ENCODE results near the gene RAB18.
"Not testable (repeated sequence)": the region's sequence is repeated elsewhere in the genome, so short reads cannot be mapped to it uniquely, and the experiment has no call there.

The RAB18 gene

GRCh38 chr10:27505537-27505936 lies 1.4 kb downstream of the RAB18 start:
- not testable (repeated sequence) for DNase-seq

DNA sequence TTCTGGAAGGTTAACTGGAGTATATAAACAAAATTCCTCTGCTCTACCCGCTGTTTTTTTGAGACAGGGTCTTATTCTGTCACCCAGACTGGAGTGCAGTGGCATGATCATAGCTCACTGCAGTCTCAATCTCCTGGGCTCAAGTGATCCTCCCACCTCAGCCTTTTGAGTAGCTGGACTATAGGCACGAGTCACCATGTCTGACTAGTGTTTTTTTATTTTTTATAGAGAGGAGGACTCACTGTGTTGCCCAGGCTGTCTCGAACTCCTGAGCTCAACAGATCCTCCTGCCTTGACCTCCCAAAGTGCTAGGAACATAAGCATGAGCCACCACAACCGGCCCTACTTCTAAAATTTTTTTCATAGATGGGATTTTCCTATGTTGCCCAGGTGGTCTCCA lies 2.2 kb downstream of the RAB18 start:
- no peak for DNase-seq

DNA sequence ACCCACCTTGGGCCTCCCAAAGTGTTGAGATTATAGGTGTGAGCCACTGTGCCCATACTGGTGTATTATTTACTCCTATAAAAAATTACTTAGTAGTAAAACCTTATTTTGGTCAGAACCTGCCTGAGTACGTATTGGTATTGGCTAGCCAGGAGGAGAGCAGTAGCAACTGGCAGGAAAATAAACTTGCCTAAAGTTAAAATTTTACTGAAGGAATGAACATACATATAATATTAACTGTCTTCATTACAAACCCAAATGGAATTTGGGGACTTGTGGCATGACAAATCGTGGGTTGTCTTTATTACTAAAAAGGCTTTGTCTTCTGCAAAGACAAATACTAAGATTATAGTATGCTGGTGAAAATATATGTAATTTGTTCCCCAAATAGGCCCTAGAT lies 8.4 kb downstream of the RAB18 start:
- DNase-seq = no peak

GRCh38 chr10:27513451-27514191 lies 9.5 kb downstream of the RAB18 start:
- DNase-seq = no peak

DNA sequence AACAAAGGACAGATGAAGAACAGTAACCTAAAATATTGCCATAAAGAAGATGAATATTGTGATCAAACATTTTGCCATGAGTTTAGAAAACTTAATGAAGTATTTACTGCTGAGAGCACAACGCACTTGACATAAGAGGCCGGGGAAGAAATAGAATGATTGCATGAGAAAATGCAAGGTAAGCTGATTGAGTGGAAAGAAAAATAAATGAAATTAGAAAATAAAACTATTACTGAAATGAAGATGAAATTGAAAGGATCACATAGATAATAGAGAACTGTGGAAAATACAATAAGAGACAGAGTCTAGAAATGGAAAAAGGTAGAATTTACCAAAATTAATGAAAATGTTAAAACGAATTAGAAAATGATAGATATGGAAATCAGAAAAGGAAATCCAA lies 10.1 kb downstream of the RAB18 start:
- no peak for DNase-seq

- no peak for DNase-seq
These were observed 14.2 kb downstream of the RAB18 start for GRCh38 chr10:27518261-27518660.

GRCh38 chr10:27525819-27526218 lies 21.7 kb downstream of the RAB18 start:
- no peak for DNase-seq

DNA sequence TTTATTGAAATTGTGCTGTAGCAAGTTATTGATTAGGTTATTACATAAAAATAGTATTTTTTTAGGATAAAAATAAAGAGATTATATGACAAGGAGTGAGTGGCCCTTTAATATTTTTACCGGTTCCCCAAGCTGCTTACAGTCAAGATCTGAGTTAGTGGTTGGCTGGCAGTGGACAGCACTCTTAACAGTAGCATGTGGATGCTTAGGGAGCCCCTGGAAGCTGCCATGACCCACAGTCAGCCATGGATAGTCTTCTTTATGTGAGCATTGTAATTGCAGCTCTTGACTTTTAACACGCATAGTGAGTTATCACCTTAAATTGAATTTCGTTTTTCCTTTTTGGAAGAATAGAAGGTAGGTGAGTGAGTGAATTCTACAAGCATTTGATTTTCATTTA lies 22.1 kb downstream of the RAB18 start:
- no peak for DNase-seq

DNA sequence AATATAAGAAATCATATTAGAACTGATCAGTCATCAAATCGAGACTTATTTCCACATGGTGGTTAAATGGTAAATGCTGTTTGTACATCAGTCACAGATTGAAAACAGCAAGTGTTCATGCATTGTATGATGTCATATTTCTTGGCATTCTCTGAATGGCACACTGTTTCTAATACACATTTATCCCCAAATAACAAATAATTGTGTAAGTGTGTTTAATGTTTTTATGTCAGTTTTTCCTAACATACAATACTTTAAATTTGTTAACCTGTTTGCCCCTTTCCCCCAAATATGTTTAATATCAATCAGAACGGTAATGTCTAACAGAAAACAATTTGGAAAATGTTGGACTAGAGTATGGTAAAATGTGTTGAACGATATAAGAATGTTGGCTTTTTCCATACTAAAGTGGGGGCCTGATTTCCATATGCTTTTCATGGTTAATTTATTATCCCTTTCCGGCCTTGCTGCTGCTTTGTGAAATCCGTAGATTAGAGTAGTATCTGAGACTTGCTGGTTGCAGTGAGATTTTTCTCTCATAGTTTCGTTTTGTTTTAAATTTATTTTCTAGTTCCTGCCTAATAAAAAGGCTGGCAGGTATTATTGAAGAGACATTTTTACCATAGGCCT lies 23.7 kb downstream of the RAB18 start:
- DNase-seq = no peak

- no peak for DNase-seq
These were observed 25.1 kb downstream of the RAB18 start for GRCh38 chr10:27529010-27529783.

GRCh38 chr10:27530477-27530876 lies 26.4 kb downstream of the RAB18 start:
- DNase-seq = no peak

- DNase-seq = no peak
These were observed 27.3 kb downstream of the RAB18 start for GRCh38 chr10:27531336-27531847.

- DNase-seq = no peak
These were observed 30.1 kb downstream of the RAB18 start for GRCh38 chr10:27534161-27534700.

- no peak for DNase-seq
These were observed 31.2 kb downstream of the RAB18 start for GRCh38 chr10:27535317-27535716.

DNA sequence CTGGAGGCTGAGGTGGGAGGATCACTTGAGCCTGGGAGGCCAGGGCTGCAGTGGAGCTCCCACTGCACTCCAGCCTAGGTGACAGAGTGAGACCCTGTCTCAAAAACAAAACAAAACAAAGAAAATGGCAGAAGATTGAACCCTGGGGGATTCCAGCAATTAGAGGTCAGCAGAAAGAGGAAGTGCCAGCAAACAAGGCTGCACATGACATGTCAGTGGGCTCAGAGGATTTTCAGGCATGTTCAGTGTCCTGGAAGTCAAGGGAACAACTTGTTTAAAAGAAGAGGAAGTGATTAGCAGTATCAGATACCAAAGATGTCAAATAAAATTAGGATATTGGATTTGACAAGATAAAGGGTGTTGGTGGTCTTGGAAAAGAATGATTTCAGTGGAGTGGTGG lies 32.3 kb downstream of the RAB18 start:
- DNase-seq = no peak

GRCh38 chr10:27537166-27537565 lies 33.1 kb downstream of the RAB18 start:
- DNase-seq = no peak

DNA sequence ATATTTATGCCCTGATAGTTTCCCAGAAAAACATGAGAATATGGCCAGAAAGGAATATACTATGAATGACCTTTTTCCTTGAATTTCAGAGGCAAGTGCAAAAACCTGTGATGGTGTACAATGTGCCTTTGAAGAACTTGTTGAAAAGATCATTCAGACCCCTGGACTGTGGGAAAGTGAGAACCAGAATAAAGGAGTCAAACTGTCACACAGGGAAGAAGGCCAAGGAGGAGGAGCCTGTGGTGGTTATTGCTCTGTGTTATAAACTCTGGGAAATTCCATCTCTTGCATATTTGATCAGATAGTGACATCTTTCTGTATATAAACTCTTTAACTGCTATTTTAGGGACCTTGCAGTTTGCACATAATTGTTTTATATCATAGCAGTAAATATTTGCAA lies 33.7 kb downstream of the RAB18 start:
- no peak for DNase-seq

GRCh38 chr10:27540672-27541071 lies 36.6 kb downstream of the RAB18 start:
- DNase-seq = no peak

- DNase-seq = no peak
These were observed 38.0 kb downstream of the RAB18 start for GRCh38 chr10:27541796-27542729.

DNA sequence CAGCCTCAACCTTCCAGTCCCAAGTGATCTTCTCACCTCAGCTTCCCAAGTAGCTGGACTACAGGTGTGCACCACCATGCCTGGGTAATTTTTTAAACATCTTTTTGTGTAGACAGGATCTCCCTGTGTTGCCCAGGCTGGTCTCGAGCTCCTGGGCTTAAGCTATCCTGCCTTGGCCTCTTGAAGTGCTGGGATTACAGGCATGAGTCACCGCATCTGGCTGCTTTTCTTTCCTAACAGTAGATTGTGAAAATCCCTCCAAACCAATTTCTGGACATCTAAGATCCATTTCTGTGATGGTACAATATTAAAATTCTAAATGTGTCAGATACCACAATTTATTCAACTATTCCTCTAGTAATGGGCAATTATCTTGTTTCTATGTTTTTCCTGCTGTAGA lies 38.7 kb downstream of the RAB18 start:
- no peak for DNase-seq

DNA sequence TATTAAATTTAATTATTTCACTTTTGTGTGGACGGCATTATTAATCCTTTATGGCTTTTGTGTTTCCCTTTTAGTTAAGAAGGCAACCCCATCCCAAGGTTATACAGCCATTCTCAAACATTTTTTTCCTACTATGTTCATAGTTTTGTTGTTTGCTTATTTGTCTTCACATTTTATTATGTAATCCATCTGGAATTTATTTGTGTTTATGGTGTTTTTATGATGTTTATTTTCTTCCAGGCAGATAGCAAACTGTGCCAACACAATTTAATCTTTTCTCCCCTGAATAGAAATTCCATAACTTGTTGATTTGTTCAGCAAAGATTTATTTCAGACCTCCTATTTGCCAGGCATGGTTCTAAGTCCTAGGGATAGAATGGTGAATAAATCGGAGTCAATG lies 42.9 kb downstream of the RAB18 start:
- DNase-seq = no peak

DNA sequence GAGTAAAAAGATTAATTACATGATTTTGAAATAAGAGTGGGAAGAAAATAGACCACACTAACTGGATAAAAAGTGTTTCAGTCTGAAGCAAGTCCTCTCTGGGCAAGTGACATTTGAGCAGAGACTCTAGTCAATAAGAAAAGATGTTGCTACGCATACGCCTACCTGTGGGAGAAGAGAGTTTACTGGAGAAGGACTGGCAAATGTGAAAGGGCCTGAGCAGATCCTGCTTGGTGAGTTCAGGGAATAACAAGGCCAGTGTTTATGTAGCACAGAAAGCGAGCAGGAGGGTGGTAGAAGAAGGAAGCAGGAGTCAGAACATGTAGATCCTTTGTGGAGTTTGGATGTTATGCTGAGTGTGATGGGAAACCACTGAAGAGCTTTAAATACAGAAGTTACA lies 43.4 kb downstream of the RAB18 start:
- no peak for DNase-seq

Data from stimulated activated CD8-positive, alpha-beta memory T cell treated with anti-CD3 and anti-CD28 coated beads, Interleukin-4, amount 100 ng/mL, for 48 hours (primary cell).